GM21529 (cell line): ENCODE measurements around the gene MRPL36.

ENCODE experiments used
- ATAC-seq: cut with Tn5 transposase; IDR thresholded peaks from one replicate; pipeline ENCODE4 v1.9.1; 2021; ENCODE audit not compliant: unreplicated experiment

MRPL36 gene

DNA sequence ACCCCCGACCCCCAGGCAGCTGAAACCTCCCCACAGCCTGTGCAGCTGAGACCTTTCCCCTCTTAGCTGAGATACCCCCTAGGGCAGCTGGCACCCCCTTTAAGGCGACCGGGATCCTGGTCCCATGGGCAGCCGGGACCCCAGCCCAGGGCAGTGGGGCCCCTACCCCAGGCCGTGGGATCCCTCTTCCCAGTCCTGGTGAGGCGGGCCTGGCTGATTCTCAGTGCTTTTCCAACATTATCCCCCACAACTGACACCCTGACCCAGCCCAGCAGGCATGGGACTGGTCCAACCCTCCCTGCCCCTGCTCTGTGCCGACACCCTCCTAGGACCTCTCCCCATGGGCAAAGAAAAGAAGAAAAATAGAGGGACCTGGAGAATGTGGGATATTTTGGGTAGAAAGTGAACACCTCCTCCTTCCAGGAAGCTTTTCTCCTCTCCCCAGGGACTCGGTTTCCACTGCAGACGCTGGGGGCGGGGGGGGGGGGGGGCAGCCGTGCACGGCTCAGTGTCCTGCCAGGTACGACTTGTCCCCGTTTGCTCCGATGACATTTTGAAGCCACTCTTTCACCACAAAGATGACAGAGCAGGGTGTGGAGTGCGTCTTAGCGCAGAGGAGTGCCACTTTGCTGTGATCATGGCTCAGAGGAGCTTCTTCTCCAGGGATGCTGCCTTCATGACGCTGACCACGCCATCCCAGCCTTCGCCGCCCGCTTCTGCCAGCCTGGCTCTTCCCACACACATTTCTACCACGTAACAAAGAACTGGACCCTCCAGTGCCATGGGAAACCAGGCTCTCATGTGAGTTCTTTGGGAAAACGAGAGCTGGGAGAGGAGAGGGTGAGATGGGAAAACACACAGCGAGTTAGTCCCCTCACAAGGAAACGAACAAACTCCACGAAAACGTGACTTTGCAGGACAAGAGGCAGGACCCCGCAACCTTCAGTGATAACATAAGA is 47.5 kb downstream of the MRPL36 start:
- ATAC-seq: no peak

- ATAC-seq: no peak
These were observed 48.4 kb downstream of the MRPL36 start for GRCh38 chr5:1751026-1751863.

GRCh38 chr5:1750469-1750868 is 49.2 kb downstream of the MRPL36 start:
- no peak for ATAC-seq

GRCh38 chr5:1749346-1750124 is 50.1 kb downstream of the MRPL36 start:
- ATAC-seq: no peak

DNA sequence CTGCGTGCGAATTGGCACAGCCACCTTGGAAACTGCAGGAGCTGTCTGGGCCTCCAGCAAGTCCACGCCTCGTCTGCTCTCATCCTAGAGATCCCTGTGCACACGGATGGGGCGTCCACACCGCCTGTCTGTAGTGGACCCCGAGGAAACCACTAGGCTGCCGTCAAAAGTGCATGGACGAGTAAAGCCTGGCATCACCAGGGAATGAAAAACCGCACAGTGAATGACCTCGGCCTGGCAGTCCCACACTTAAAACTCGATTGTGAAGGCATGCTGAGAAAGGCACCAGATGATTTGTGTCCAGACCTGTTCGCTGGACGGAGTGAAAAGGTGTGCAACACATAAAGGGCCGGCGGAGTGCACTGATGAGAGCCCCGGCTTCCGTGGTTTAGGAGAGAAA is 50.8 kb downstream of the MRPL36 start:
- no peak for ATAC-seq
